GM18499 (cell line): ENCODE measurements around the gene SLC4A4.
A peak's percentile ranks its signal among the peaks of the same experiment; 100 is the strongest.

ENCODE experiments used
- ATAC-seq: cut with Tn5 transposase; IDR thresholded peaks from one replicate; pipeline ENCODE4 v1.9.1; 2021; ENCODE audit warnings: moderate number of reproducible peaks; ENCODE audit not compliant: insufficient read depth, unreplicated experiment

Gene SLC4A4

GRCh38 chr4:71584585-71584984, 245.8 kb downstream of the SLC4A4 start:
- no peak for ATAC-seq

GRCh38 chr4:71586087-71586763, 247.4 kb downstream of the SLC4A4 start:
- ATAC-seq = no peak

GRCh38 chr4:71587995-71588394, 249.2 kb downstream of the SLC4A4 start:
- ATAC-seq = no peak

GRCh38 chr4:71592793-71593192, 254.0 kb downstream of the SLC4A4 start:
- no peak for ATAC-seq

- ATAC-seq = no peak
Observed at GRCh38 chr4:71593311-71593710, 254.5 kb downstream of the SLC4A4 start.

- no peak for ATAC-seq
Observed at GRCh38 chr4:71595576-71596108, 256.8 kb downstream of the SLC4A4 start.

GRCh38 chr4:71599578-71599977, 260.8 kb downstream of the SLC4A4 start:
- no peak for ATAC-seq

- no peak for ATAC-seq
Observed at GRCh38 chr4:71602289-71602900, 263.6 kb downstream of the SLC4A4 start.

GRCh38 chr4:71604785-71605184, 266.0 kb downstream of the SLC4A4 start:
- peak; percentile 97 for ATAC-seq

GRCh38 chr4:71607109-71607508, 268.3 kb downstream of the SLC4A4 start:
- ATAC-seq = no peak

GRCh38 chr4:71607780-71608677, 269.2 kb downstream of the SLC4A4 start:
- ATAC-seq = no peak

GRCh38 chr4:71608678-71609071, 269.9 kb downstream of the SLC4A4 start:
- ATAC-seq = no peak

- ATAC-seq = no peak
Observed at GRCh38 chr4:71609167-71609566, 270.3 kb downstream of the SLC4A4 start.

- ATAC-seq = no peak
Observed at GRCh38 chr4:71609651-71610050, 270.8 kb downstream of the SLC4A4 start.

- no peak for ATAC-seq
Observed at GRCh38 chr4:71614621-71615020, 275.8 kb downstream of the SLC4A4 start.

GRCh38 chr4:71616168-71616811, 277.5 kb downstream of the SLC4A4 start:
- ATAC-seq = no peak
